Activated CD4-positive, alpha-beta T cell treated with anti-CD3 and anti-CD28 coated beads, Interleukin-2, Interleukin-6, amounts not matched to agents 100 ng/mL and 50 ng/mL, durations not matched to agents 16 hours and 8 hours (primary cell): ENCODE data around the gene FCHSD2.
"Not testable (repeated sequence)": the region's sequence is repeated elsewhere in the genome, so short reads cannot be mapped to it uniquely, and the experiment has no call there.

Experiments
- DNase-seq: peaks from one replicate; pipeline ENCODE4 v3.0.0-alpha.2; 2020

The FCHSD2 gene

GRCh38 chr11:72813740-72814285 is 328.3 kb downstream of the FCHSD2 start:
- peak; percentile 91 for DNase-seq

- DNase-seq, result peak; percentile 87
Observed at GRCh38 chr11:72812967-72813739, 329.0 kb downstream of the FCHSD2 start.

- no peak for DNase-seq
Observed at GRCh38 chr11:72812604-72812966, 329.5 kb downstream of the FCHSD2 start.

GRCh38 chr11:72811686-72812085 is 330.4 kb downstream of the FCHSD2 start:
- DNase-seq, result not testable (repeated sequence)

GRCh38 chr11:72808331-72808798 is 333.8 kb downstream of the FCHSD2 start:
- no peak for DNase-seq

GRCh38 chr11:72807792-72808191 is 334.3 kb downstream of the FCHSD2 start:
- no peak for DNase-seq

GRCh38 chr11:72807021-72807693 is 335.0 kb downstream of the FCHSD2 start:
- DNase-seq, result no peak

GRCh38 chr11:72806378-72806777 is 335.7 kb downstream of the FCHSD2 start:
- DNase-seq, result not testable (repeated sequence)

- no peak for DNase-seq
Observed at GRCh38 chr11:72805216-72805615, 336.9 kb downstream of the FCHSD2 start.

- no peak for DNase-seq
Observed at GRCh38 chr11:72802822-72803221, 339.3 kb downstream of the FCHSD2 start.

GRCh38 chr11:72799441-72799840 is 342.7 kb downstream of the FCHSD2 start:
- DNase-seq, result no peak

- DNase-seq, result no peak
Observed at GRCh38 chr11:72798361-72798760, 343.8 kb downstream of the FCHSD2 start.

GRCh38 chr11:72793425-72794367 is 348.4 kb downstream of the FCHSD2 start, which contains the start of gene STARD10:
Gene STARD10, minus strand, starts transcription at chr11:72794047. Its CDS starts 12,866 bp downstream, at chr11:72781181.
- peak; percentile 96 for DNase-seq

GRCh38 chr11:72793076-72793424 is 349.1 kb downstream of the FCHSD2 start:
- DNase-seq, result no peak

GRCh38 chr11:72792437-72793021 is 349.6 kb downstream of the FCHSD2 start:
- no peak for DNase-seq

- DNase-seq, result not testable (repeated sequence)
Observed at GRCh38 chr11:72791228-72791627, 350.9 kb downstream of the FCHSD2 start.

GRCh38 chr11:72789493-72790131 is 352.5 kb downstream of the FCHSD2 start:
- DNase-seq, result no peak

- no peak for DNase-seq
Observed at GRCh38 chr11:72788241-72788640, 353.9 kb downstream of the FCHSD2 start.

- DNase-seq, result no peak
Observed at GRCh38 chr11:72787216-72788104, 354.7 kb downstream of the FCHSD2 start.
